ENCODE results near the gene TP63. TPM values are rescaled to one million over a fixed set of nuclear protein-coding genes. Genes with fewer than 3 reads are reported as not detected.

Gene TP63
- total RNA-seq, 2 donors from 2014 or later: not detected

DNA sequence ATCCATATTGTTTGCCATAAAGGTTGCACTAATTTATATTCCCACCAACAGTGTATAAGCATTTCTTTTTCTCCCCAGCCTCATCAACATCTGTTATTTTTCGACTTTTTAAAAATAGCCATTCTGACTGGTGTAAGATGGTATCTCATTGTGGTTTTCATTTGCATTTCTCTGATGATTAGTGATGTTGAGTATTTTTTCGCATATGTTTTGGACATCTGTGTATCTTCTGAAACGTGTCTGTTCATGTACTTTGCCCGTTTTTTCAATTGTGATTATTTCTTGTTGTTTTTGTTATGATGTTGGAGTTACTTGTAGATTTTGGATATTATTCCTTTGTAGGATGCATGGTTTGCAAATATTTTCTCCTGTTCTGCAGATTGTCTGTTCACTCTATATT, 46.5 kb downstream of the TP63 start:
- H3K36me3 ChIP-seq (ENCODE audit: control insufficient read depth, insufficient read depth, low read length): no peaks in the 10 kb centered on the region
- no peaks in the 10 kb centered on the region for H3K27me3 Mint-ChIP-seq (ENCODE audit: insufficient read depth)
- H3K27ac ChIP-seq (ENCODE audit: low read depth, low read length): no peak overlapping the region
- no peaks in the 10 kb centered on the region for H3K27me3 ChIP-seq (ENCODE audit: control insufficient read depth, insufficient read depth, low read length, poor library complexity, severe bottlenecking)
- no peaks in the 10 kb centered on the region for H3K4me1 Mint-ChIP-seq
- WGBS, 2 experiments (ENCODE audit: insufficient coverage in 1 of 2, insufficient read length in 1 of 2): 80 to 93% methylated on average over 3 to 4 of the region's 4 CpGs
- no peaks in the 10 kb centered on the region for H3K36me3 Mint-ChIP-seq (ENCODE audit: low read depth)
- no peak overlapping the region for H3K4me3 Mint-ChIP-seq
- H3K9ac ChIP-seq (ENCODE audit: extremely low read depth, low read length, poor library complexity, severe bottlenecking): no peak overlapping the region
- no peak overlapping the region for H3K27ac Mint-ChIP-seq
- H3K9me3 ChIP-seq (ENCODE audit: control insufficient read depth, low read length): no peaks in the 10 kb centered on the region
- no peaks in the 10 kb centered on the region for H3K9me3 Mint-ChIP-seq
- TF ChIP-seq, protein P1, sequence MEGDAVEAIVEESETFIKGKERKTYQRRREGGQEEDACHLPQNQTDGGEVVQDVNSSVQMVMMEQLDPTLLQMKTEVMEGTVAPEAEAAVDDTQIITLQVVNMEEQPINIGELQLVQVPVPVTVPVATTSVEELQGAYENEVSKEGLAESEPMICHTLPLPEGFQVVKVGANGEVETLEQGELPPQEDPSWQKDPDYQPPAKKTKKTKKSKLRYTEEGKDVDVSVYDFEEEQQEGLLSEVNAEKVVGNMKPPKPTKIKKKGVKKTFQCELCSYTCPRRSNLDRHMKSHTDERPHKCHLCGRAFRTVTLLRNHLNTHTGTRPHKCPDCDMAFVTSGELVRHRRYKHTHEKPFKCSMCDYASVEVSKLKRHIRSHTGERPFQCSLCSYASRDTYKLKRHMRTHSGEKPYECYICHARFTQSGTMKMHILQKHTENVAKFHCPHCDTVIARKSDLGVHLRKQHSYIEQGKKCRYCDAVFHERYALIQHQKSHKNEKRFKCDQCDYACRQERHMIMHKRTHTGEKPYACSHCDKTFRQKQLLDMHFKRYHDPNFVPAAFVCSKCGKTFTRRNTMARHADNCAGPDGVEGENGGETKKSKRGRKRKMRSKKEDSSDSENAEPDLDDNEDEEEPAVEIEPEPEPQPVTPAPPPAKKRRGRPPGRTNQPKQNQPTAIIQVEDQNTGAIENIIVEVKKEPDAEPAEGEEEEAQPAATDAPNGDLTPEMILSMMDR (conservative IDR thresholded peaks at IDR 0.05): no peak
- no peak for DNase-seq
- no peak overlapping the region for H3K4me3 ChIP-seq (ENCODE audit: low read length)
- H3K4me1 ChIP-seq (ENCODE audit: control insufficient read depth, insufficient read depth, low read length): no peaks in the 10 kb centered on the region

DNA sequence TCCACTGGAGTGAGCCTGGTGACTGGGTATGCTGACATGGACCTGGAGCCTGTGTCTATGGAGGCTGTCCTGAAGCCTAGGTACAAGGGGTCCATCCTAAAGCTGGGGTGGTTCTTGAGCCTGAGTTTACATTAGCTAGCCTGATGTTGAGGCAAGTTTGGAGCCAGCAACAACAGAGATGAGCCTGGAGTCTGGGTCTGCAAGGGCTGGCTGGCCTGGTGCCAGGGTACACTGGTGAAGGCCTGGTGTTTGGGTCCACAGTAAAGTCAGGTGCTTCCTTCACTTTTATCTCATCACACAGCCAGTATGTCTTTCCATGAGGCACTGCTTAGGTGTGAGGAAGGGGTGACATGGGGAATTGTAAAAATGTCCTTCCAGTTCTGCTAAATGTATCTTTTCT, 49.5 kb downstream of the TP63 start:
- Mint-ChIP-seq H3K9me3 (no peaks in the 10 kb centered on the region), H3K27me3 (ENCODE audit: insufficient read depth) (no peaks in the 10 kb centered on the region), H3K4me3 (no peak overlapping the region), H3K4me1 (no peaks in the 10 kb centered on the region), H3K36me3 (ENCODE audit: low read depth) (no peaks in the 10 kb centered on the region), H3K27ac (no peak overlapping the region)
- Histone ChIP-seq H3K4me3 (ENCODE audit: low read length) (no peak overlapping the region), H3K9ac (ENCODE audit: extremely low read depth, low read length, poor library complexity, severe bottlenecking) (no peak overlapping the region), H3K4me1 (ENCODE audit: control insufficient read depth, insufficient read depth, low read length) (no peaks in the 10 kb centered on the region), H3K27me3 (ENCODE audit: control insufficient read depth, insufficient read depth, low read length, poor library complexity, severe bottlenecking) (peaks cover 8% of the 10 kb centered on the region), H3K27ac (ENCODE audit: low read depth, low read length) (no peak overlapping the region), H3K9me3 (ENCODE audit: control insufficient read depth, low read length) (no peaks in the 10 kb centered on the region), H3K36me3 (ENCODE audit: control insufficient read depth, insufficient read depth, low read length) (no peaks in the 10 kb centered on the region)
- TF ChIP-seq, protein P1 (conservative IDR thresholded peaks at IDR 0.05): no peak
- no peak for DNase-seq

DNA sequence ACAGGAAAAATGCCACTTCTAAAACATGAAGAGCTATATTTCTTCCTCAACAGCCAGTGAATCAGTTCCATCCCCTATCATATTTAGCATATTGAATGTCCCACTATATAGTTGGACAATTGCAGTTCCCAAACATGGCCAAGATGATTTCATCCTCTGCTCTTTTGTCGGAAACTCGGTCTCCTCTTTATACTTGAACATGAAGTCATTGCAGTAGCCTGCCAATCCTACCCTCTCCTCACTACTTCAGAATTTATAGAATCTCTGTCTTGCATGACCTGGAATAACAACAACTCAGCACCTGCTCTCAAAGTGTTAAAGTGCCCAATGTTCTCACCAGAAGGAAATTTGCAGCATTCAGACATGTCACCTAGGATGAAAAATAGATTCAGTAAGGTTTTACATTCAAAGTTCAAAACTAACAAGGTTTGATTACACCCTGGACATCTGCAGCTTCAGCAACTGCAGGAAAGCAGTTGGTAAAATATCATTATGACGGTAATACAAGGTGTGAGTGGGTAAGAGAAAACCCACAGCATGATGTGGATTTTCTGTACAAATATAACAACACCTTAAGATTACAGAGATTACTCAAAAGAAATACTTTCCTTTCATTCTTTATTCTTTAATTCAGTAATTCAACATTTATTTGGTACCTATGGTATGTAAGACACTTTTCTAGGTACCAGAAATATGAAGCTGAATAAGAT, 52.5 kb downstream of the TP63 start:
- Histone ChIP-seq H3K27me3 (ENCODE audit: control insufficient read depth, insufficient read depth, low read length, poor library complexity, severe bottlenecking) (peaks cover 8% of the 10 kb centered on the region), H3K4me3 (ENCODE audit: low read length) (no peak overlapping the region), H3K4me1 (ENCODE audit: control insufficient read depth, insufficient read depth, low read length) (peaks cover 4% of the 10 kb centered on the region), H3K36me3 (ENCODE audit: control insufficient read depth, insufficient read depth, low read length) (no peaks in the 10 kb centered on the region), H3K9ac (ENCODE audit: extremely low read depth, low read length, poor library complexity, severe bottlenecking) (no peak overlapping the region), H3K27ac (ENCODE audit: low read depth, low read length) (no peak overlapping the region), H3K9me3 (ENCODE audit: control insufficient read depth, low read length) (no peaks in the 10 kb centered on the region)
- Mint-ChIP-seq H3K36me3 (ENCODE audit: low read depth) (no peaks in the 10 kb centered on the region), H3K4me3 (no peak overlapping the region), H3K27ac (no peak overlapping the region), H3K4me1 (peaks cover 9% of the 10 kb centered on the region), H3K9me3 (no peaks in the 10 kb centered on the region), H3K27me3 (ENCODE audit: insufficient read depth) (no peaks in the 10 kb centered on the region)
- 93 to 96% methylated on average over 2 of the region's 3 CpGs for WGBS, 2 experiments (ENCODE audit: insufficient coverage in 1 of 2, insufficient read length in 1 of 2)
- no peak for DNase-seq
- TF ChIP-seq, protein P1 (conservative IDR thresholded peaks at IDR 0.05): no peak
